Stimulated activated CD4-positive, alpha-beta T cell treated with anti-CD3 and anti-CD28 coated beads, TNF-alpha, amount 100 ng/mL, for 48 hours (primary cell): ENCODE data around the gene CSTB.
A peak's percentile ranks its signal among the peaks of the same experiment; 100 is the strongest.

Experiments
- DNase-seq, 3 donors: peaks; one replicate each; pipeline ENCODE4 v3.0.0-alpha.2; 2020; ENCODE audit warnings: low read depth in 3 of 3

The CSTB gene

GRCh38 chr21:43790010-43790524 is 14.0 kb upstream of the CSTB start:
- DNase-seq, result no peak

GRCh38 chr21:43789276-43790009 is 13.3 kb upstream of the CSTB start, which contains the start of gene RRP1:
TSS of gene RRP1 (plus strand) at chr21:43789577. CDS start at chr21:43789630, 53 bp downstream.
- peak; percentile 87 to 92 (median 87) for DNase-seq

GRCh38 chr21:43786807-43787440 is 10.8 kb upstream of the CSTB start:
- DNase-seq, result no peak

- DNase-seq, result no peak
Observed at GRCh38 chr21:43786300-43786806, 10.2 kb upstream of the CSTB start.

- no peak for DNase-seq
Observed at GRCh38 chr21:43785134-43785533, 9.0 kb upstream of the CSTB start.

GRCh38 chr21:43783098-43783700 is 7.1 kb upstream of the CSTB start:
- DNase-seq, result no peak

- DNase-seq, result no peak
Observed at GRCh38 chr21:43782431-43783097, 6.5 kb upstream of the CSTB start.

GRCh38 chr21:43781846-43782245 is 5.7 kb upstream of the CSTB start:
- DNase-seq, result no peak

- no peak for DNase-seq
Observed at GRCh38 chr21:43779660-43780059, 3.6 kb upstream of the CSTB start.

- DNase-seq, result no peak
Observed at GRCh38 chr21:43778469-43779335, 2.6 kb upstream of the CSTB start.

- no peak for DNase-seq
Observed at GRCh38 chr21:43777953-43778352, 1.8 kb upstream of the CSTB start.

GRCh38 chr21:43775190-43775589 is 918 bp downstream of the CSTB start:
- DNase-seq, result no peak

- no peak for DNase-seq
Observed at GRCh38 chr21:43774163-43774562, 1.9 kb downstream of the CSTB start.

GRCh38 chr21:43772425-43772821 is 3.7 kb downstream of the CSTB start:
- no peak for DNase-seq

- DNase-seq, result no peak
Observed at GRCh38 chr21:43771698-43772424, 4.2 kb downstream of the CSTB start.

- no peak for DNase-seq
Observed at GRCh38 chr21:43771199-43771675, 4.9 kb downstream of the CSTB start.

GRCh38 chr21:43770066-43770655 is 5.9 kb downstream of the CSTB start:
- no peak for DNase-seq

GRCh38 chr21:43769325-43769958 is 6.7 kb downstream of the CSTB start:
- DNase-seq, result no peak

- no peak for DNase-seq
Observed at GRCh38 chr21:43768868-43769167, 7.3 kb downstream of the CSTB start.
